ENCODE results near the gene HSBP1.

- TF ChIP-seq EZH2 (IDR thresholded peaks at IDR 0.05) (no peak), CTCF (IDR thresholded peaks at IDR 0.05) (no peak)
These were observed 1.0 kb upstream of the HSBP1 start for GRCh38 chr16:83806731-83807130.

All from neural progenitor cell (in vitro differentiated cells).